HG02763 (cell line): ENCODE data around the gene PNMA6E.

Experiments used
- ATAC-seq: cut with Tn5 transposase; IDR thresholded peaks from one replicate; pipeline ENCODE4 v1.9.1; 2021; ENCODE audit warnings: mild to moderate bottlenecking, moderate library complexity; ENCODE audit not compliant: unreplicated experiment

The PNMA6E gene

GRCh38 chrX:153365670-153366069 is 35.5 kb downstream of the PNMA6E start:
- ATAC-seq = no peak

DNA sequence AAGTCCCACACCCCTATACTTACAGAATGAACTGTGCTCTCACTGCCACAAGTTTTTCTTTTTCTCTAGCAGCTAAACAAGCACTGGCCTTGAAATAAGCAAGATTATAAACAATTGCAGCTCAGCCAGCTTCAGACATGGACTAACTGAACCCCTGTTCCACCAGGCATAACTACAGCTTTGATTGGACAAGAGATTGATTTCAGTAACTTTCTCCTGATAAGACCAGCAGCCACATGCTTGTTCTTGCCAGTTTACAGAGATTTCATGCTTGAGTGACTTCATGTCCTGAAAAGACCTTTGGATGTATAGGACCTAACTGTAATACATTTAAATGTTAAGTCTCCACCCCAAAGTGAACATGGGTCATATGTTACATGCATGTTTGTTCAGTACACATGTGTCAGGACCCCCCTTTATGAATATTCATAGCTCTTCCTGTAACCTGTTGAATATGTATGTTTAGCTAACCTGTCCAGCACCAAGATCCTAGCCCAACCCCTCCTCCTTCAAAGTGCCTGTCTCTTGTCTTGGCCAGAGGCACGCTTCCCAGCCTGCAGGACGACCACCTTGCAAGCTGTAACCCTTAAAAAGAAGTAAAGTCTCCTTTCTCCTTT is 39.3 kb downstream of the PNMA6E start:
- ATAC-seq = no peak

GRCh38 chrX:153357877-153358276 is 43.3 kb downstream of the PNMA6E start:
- no peak for ATAC-seq

GRCh38 chrX:153353416-153353815 is 47.7 kb downstream of the PNMA6E start:
- ATAC-seq = no peak

DNA sequence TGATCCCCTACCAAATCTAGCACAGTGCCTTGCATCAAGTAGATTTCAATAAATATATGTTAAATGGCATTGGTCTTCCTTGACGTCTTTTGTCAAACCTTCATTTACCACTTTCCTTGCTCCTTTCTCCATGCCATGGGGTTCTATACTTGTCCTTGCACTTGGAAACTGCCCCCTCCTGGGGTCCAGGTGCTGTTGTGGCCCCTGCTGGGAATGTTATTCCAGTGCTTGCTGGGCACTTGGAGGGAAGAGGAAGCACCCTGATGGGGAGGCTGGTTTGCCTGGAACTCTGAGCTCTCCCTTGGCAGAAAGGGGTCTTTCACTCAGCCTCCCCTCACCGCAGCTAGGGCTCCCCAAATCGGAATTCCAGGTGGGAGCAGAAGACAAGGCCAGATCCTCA is 48.3 kb downstream of the PNMA6E start:
- ATAC-seq = no peak

DNA sequence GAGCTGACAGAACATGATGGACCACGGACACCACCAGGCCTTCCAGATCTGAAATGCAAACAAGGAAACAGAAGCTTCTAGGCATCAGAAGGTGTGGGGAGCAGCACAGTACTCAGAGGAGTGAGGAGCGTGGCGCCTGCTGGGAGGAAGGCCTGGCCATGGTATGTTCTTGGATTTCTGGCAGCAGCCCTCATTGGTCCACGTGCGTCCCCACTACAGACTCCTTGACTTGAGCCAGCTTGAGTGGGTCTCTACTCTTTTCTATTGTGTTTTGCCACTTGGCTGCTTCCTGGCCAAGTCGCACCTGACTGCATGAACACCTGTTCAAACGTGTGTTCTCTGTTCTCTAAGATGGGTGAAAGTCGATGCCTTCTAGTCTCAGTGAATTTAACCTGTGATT is 49.2 kb downstream of the PNMA6E start:
- no peak for ATAC-seq

GRCh38 chrX:153349952-153350351 is 51.2 kb downstream of the PNMA6E start:
- no peak for ATAC-seq

- ATAC-seq = no peak
Measured at GRCh38 chrX:153348421-153348820, 52.7 kb downstream of the PNMA6E start.

DNA sequence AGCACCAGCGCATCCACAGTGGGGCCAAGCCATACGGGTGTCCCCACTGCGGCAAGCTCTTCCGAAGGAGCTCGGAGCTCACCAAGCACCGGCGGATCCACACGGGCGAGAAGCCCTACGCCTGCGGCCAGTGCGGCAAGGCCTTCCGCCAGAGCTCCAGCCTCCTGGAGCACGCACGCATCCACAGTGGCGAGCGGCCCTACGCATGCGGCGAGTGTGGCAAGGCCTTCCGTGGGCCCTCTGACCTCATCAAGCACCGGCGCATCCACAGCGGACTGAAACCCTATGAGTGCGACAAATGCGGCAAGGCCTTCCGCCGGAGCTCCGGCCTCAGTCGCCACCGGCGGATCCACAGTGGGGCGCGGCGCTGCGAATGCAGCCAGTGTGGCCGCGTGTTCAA is 53.6 kb downstream of the PNMA6E start:
- ATAC-seq = no peak
